HFFc6 (cell line): ENCODE results near the gene RSF1. TPM values are rescaled to one million over a fixed set of nuclear protein-coding genes. Genes with fewer than 3 reads are reported as not detected.

ENCODE experiments used
- DNase-seq: peaks from one replicate; pipeline ENCODE4 v3.0.0-alpha.2; 2018
- H3K27ac Mint-ChIP-seq: 2 replicates; pipeline ENCODE4 v1.8.0; 2020; ENCODE audit warnings: mild to moderate bottlenecking, mixed read lengths
- H3K27me3 Mint-ChIP-seq: 2 replicates; pipeline ENCODE4 v1.8.0; 2021; ENCODE audit warnings: mild to moderate bottlenecking, moderate library complexity, mixed read lengths; ENCODE audit not compliant: insufficient read depth
- H3K36me3 Mint-ChIP-seq: 2 replicates; pipeline ENCODE4 v1.8.0; 2021; ENCODE audit warnings: low read depth, mixed read lengths
- H3K4me1 Mint-ChIP-seq: 2 replicates; pipeline ENCODE4 v1.8.0; 2020; ENCODE audit warnings: low read depth, mixed read lengths
- H3K4me3 Mint-ChIP-seq: 2 replicates; pipeline ENCODE4 v1.8.0; 2020; ENCODE audit warnings: mild to moderate bottlenecking, moderate library complexity, mixed read lengths
- H3K9me3 Mint-ChIP-seq: 2 replicates; pipeline ENCODE4 v1.8.0; 2020; ENCODE audit warnings: mild to moderate bottlenecking, mixed read lengths
- CTCF ChIP-seq: fragments of 200-600 bp; sonication (generic); IDR thresholded peaks from 2 replicates; pipeline ENCODE4 v1.5.0; 2021; ENCODE audit warnings: antibody characterized with exemption, mild to moderate bottlenecking
- total RNA-seq, 6 experiments: library from RNA; stranded (reverse); fragmentation: NEBNext Ultra II Directional; extraction: Animal tissue kit (Norgen Biotek cat#: 25700); gene quantifications; 2 replicates in 1 of 6; 3 replicates in 5 of 6; pipeline ENCODE4 v1.2.3, GENCODE V29; 2021

The RSF1 gene
- total RNA-seq, 6 experiments from 2014 or later = 44.7 to 59.2 (median 55.3) TPM

GRCh38 chr11:77654770-77655434 is 165.6 kb downstream of the RSF1 start:
- Mint-ChIP-seq H3K27ac (peak overlapping the region; percentile 72), H3K4me1 (peaks cover 46% of the 10 kb centered on the region), H3K27me3 (no peaks in the 10 kb centered on the region; the same call in 1 of the 2 replicates), H3K36me3 (no peaks in the 10 kb centered on the region), H3K9me3 (no peaks in the 10 kb centered on the region), H3K4me3 (no peak overlapping the region)
- DNase-seq = peak; percentile 67
- TF ChIP-seq CTCF = no peak

- no peak for TF ChIP-seq CTCF
- Mint-ChIP-seq H3K36me3 (no peaks in the 10 kb centered on the region), H3K27me3 (no peaks in the 10 kb centered on the region), H3K4me3 (no peak overlapping the region), H3K4me1 (peaks cover 16% of the 10 kb centered on the region), H3K27ac (no peak overlapping the region), H3K9me3 (no peaks in the 10 kb centered on the region)
- no peak for DNase-seq
Measured at GRCh38 chr11:77650123-77650522, 170.4 kb downstream of the RSF1 start.

GRCh38 chr11:77647654-77648305 is 172.7 kb downstream of the RSF1 start:
- H3K36me3 Mint-ChIP-seq = no peaks in the 10 kb centered on the region
- no peak for DNase-seq
- H3K27ac Mint-ChIP-seq = no peak overlapping the region
- H3K4me1 Mint-ChIP-seq = peaks cover 19% of the 10 kb centered on the region
- no peak for TF ChIP-seq CTCF
- H3K27me3 Mint-ChIP-seq = no peaks in the 10 kb centered on the region
- no peak overlapping the region for H3K4me3 Mint-ChIP-seq
- no peaks in the 10 kb centered on the region for H3K9me3 Mint-ChIP-seq

- TF ChIP-seq CTCF = no peak
- no peak for DNase-seq
- Mint-ChIP-seq H3K9me3 (no peaks in the 10 kb centered on the region), H3K27ac (peak overlapping the region; percentile 84), H3K36me3 (no peaks in the 10 kb centered on the region), H3K4me1 (peaks cover 26% of the 10 kb centered on the region), H3K4me3 (peak overlapping the region; percentile 54), H3K27me3 (no peaks in the 10 kb centered on the region)
Measured at GRCh38 chr11:77644887-77645286, 175.6 kb downstream of the RSF1 start.

- no peak for DNase-seq
- no peaks in the 10 kb centered on the region for H3K27me3 Mint-ChIP-seq
Measured at GRCh38 chr11:77642228-77642627, 178.3 kb downstream of the RSF1 start.

More at GRCh38 chr11:77642228-77642627, 178.3 kb downstream of the RSF1 start:
- H3K36me3 Mint-ChIP-seq = no peaks in the 10 kb centered on the region
- no peak for TF ChIP-seq CTCF
- H3K27ac Mint-ChIP-seq = peak overlapping the region; percentile 31; the same call in 1 of the 2 replicates
- H3K9me3 Mint-ChIP-seq = no peaks in the 10 kb centered on the region
- peaks cover 28% of the 10 kb centered on the region for H3K4me1 Mint-ChIP-seq
- no peak overlapping the region for H3K4me3 Mint-ChIP-seq
